Measurements from ENCODE around the gene ADSS2.

Gene ADSS2

GRCh38 chr1:244445320-244446181, 6.2 kb downstream of the ADSS2 start:
- FAIRE-seq: peak; percentile 63

- no peak for FAIRE-seq
Measured at GRCh38 chr1:244444854-244445253, 6.9 kb downstream of the ADSS2 start.

GRCh38 chr1:244442850-244443249, 8.9 kb downstream of the ADSS2 start:
- no peak for FAIRE-seq

DNA sequence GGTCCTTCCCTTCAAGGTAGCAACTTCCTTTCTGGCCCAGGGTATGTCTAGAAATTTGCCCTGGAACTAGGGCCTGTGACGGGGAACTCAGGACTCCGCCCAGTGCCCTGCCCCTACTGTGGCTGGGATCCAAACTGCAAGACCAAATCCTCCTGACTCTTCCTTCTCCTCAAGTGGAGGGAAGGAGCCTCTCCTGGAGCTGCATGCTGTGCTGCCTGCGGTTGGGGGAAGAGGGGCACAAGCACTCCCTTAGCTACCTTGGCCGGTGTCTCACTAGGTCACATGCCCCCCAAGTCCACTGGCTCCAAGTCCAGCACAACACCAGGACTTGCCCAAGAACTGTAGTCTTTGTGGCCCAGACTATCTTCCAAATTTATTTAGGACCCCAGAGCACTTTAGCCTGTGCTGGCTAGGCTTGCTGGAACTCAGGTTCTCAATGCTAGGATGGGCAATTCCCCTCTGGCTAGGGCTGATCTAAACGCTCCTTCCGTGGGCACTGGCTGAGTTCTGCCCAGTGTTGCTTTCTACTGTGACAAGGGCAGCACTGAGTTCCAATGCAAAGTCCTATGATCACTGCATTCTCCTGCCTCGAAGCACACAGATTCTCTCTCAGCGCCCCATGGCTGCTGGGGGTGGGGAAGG, 12.2 kb downstream of the ADSS2 start:
- no peak for FAIRE-seq

DNA sequence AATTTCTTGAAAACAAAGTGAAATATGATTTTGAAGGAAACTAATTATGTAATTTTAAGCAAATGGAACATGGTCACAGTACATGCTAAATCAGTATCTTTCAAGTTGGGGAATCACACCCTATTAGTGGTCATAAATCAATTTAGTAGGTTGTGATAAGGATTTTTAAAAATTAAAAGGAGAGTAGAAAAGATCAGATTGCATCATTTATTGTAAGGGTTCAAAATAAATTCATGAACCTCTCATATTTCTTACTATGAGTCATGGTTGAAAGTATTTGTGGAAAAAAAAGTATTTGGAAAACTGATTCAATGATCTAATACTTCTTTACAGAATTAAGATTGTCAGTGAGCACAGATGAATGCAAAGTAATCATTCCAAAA, 14.6 kb downstream of the ADSS2 start:
- peak; percentile 28 for FAIRE-seq

GRCh38 chr1:244436336-244437085, 15.2 kb downstream of the ADSS2 start:
- peak; percentile 57 for FAIRE-seq

DNA sequence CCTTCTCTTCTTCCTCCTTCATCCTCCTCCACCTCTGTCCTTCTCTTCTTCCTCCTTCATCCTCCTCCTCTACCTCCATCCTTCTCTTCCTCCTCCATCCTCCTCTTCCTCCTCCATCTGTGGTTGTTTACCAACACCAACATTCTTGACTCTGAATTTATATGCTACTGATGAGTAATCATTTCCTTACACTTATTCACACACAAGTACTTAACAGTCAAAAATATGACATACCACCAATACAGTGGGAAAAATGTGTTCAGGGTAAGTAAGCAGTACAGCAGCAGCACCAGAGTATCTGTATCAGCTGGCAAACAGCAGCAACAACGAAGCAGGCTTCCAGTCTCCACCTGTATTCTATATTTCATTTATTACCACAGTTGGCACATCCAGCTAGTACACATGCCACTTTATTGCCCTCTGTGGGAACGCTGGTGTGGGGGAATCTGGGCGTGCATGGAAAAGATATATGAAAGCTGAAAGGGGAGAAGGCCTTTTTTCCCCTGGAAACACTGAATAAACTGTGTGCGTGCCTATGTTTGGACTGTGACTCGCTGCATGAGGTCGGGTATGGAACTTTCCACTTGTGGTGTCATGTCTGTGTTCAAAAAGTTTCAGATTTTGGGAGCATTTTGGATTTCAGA, 16.0 kb downstream of the ADSS2 start:
- FAIRE-seq: no peak

DNA sequence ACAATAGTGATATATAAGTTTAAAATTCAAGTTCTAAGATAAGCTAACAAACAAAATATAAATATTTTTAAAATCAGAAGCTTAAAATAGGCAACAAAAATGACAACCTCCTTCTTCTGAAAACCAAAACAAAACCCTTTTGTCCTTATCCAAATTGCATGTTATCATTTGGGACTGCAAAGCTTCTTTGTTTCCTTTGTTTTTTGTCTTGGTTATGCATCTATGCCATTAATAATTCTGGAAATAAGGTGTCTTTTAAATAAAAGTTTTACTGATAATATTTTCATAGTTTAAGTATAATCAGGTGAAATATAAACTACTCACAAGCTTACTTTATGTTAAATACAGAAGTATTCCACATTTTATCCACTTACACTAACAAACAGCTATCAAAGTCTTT, 20.5 kb downstream of the ADSS2 start:
- no peak for FAIRE-seq

DNA sequence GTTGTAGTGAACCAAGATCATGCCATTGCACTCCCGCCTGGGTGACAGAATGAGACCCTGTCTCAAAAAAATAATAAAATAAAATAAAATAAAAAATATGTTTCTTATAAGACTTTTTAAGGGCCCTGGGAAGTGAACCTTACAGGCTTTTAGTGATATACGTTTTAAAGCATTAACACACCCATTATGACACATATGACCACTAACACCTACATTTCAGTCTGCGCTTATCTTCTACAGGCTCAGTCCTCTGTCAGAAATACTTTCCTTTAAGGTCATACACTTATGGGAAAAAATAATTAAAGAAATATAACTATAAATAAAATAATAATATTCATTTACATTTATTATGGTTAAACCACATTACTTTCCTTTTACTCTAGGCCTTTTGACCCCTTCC, 21.9 kb downstream of the ADSS2 start:
- no peak for FAIRE-seq

GRCh38 chr1:244427647-244428046, 24.1 kb downstream of the ADSS2 start:
- no peak for FAIRE-seq

DNA sequence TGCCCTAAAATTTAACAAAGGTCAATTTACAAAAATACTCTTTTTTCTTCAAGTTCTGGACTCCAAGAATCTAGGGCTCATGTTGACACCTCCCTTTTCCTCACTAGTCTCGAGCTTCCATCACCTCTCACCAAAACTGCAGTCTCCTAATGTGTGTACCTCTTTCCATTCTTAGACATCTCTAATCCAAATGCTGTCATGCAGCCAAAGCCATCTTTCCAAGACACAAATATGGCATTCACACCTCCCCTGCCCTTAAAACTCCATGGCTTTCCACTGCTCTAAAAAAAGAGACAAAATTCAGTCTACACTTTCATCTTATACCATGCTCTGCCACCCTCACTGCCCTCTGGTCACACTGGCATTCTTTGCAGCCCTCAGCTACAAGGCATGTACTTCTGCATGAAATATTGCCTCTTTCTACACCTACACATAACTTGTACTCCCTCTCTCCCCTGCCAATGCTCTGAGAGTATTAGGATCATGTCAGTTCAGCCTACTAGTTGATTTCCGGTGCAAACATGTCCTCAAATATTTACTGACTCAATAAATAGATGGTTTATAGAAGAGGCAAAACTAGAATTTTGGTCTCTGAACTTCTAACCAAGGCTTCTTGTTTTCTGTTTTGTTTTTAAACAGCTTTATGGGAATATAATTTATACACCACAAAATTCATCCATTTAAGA, 26.9 kb downstream of the ADSS2 start:
- FAIRE-seq: no peak

- no peak for FAIRE-seq
Measured at GRCh38 chr1:244422174-244422573, 29.5 kb downstream of the ADSS2 start.

- no peak for FAIRE-seq
Measured at GRCh38 chr1:244419024-244419423, 32.7 kb downstream of the ADSS2 start.

DNA sequence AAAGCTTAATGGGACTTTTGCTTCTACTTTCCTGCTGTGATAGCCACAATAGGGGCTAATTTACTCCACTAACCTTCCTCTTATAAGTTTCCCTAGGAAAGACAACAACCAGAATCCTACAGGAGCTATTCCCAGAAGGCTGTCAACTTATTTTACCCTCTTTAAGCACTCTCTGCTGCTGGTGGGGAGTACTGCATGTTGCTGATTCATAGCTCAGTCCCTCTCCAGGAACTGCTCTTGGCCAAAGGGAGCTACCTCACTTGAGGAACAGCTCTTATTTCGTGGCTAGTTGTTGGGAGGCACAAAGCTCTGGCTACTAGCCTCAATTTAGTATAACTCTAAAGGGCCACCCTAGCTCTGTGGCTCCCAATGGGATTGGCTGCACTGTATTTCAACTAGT, 37.2 kb downstream of the ADSS2 start:
- no peak for FAIRE-seq

GRCh38 chr1:244413736-244414135, 38.0 kb downstream of the ADSS2 start:
- FAIRE-seq: no peak

GRCh38 chr1:244412176-244412575, 39.5 kb downstream of the ADSS2 start:
- no peak for FAIRE-seq

GRCh38 chr1:244409701-244410100, 42.0 kb downstream of the ADSS2 start:
- no peak for FAIRE-seq

DNA sequence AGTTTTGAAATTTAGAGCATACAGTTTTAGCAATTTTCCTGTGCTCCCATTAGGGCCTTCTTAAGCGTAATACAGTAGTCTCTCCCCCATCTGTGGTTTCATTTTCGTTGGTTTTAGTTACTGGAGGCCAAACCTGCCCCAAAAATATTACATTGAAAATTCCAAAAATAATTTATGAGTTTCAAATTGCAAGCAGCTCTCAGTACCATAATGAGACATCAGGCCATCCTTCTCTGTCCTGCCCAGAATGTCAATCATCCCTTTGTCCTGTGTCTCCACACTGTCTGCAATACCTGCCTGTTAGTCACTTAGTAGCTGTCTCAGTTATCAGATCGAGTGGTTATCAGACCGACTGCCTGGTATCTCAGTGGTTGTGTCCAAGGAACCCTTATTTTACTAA, 45.4 kb downstream of the ADSS2 start:
- no peak for FAIRE-seq

- FAIRE-seq: no peak
Measured at GRCh38 chr1:244405856-244406255, 45.9 kb downstream of the ADSS2 start.

DNA sequence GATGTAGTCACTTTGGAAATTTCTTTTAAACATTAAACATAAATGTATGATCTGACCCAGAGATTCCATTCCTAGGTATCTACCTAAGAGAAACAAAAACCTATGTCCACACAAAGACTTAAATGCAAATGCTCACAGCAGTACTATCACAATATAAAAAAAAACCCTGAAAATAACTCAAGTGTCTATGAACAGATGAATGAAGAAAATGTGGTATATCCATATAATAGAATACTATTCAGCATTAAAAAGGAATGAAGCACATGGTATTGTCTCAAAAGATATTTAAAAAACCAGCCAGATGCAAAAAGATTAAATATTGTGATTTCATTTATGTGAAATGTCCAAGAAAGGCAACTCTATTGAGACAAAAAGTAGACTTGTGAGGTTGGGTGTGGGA, 48.3 kb downstream of the ADSS2 start:
- FAIRE-seq: no peak

GRCh38 chr1:244400974-244401373, 50.7 kb downstream of the ADSS2 start:
- no peak for FAIRE-seq

- FAIRE-seq: no peak
Measured at GRCh38 chr1:244397131-244397530, 54.6 kb downstream of the ADSS2 start.

GRCh38 chr1:244395965-244396364, 55.7 kb downstream of the ADSS2 start:
- FAIRE-seq: no peak

All from G401.6 (cell line).